ENCODE measurements around the gene PLXNB3. TPM values are rescaled to one million over a fixed set of nuclear protein-coding genes. Genes with fewer than 3 reads are reported as not detected.

The PLXNB3 gene
- total RNA-seq, 1 donor from 2014 or later, result 36.1 TPM

Other genes with a start within 250 kb of the PLXNB3 start
- gene ATP2B3, start 246.6 kb upstream of the PLXNB3 start, total RNA-seq, result 0.25 TPM
- gene CCNQ, start 165.1 kb upstream of the PLXNB3 start, total RNA-seq, result 31.2 TPM
- 0.74 TPM for gene DUSP9, start 117.0 kb upstream of the PLXNB3 start, total RNA-seq
- gene PNCK, start 90.4 kb upstream of the PLXNB3 start, total RNA-seq, result 9.3 TPM
- gene SLC6A8, start 76.3 kb upstream of the PLXNB3 start, total RNA-seq, result 29.2 TPM
- 126 TPM for gene BCAP31, start 39.9 kb upstream of the PLXNB3 start, total RNA-seq
- 11.0 TPM for gene ABCD1, start 39.4 kb upstream of the PLXNB3 start, total RNA-seq
- gene SRPK3, start 16.8 kb downstream of the PLXNB3 start, total RNA-seq, result 0.25 TPM
- 118 TPM for gene IDH3G, start 30.1 kb downstream of the PLXNB3 start, total RNA-seq
- 250 TPM for gene SSR4, start 30.4 kb downstream of the PLXNB3 start, total RNA-seq
- gene PDZD4, start 66.3 kb downstream of the PLXNB3 start, total RNA-seq, result 10.3 TPM
- 9.6 TPM for gene L1CAM, start 121.9 kb downstream of the PLXNB3 start, total RNA-seq
- 4.9 TPM for gene AVPR2, start 140.4 kb downstream of the PLXNB3 start, total RNA-seq
- 36.6 TPM for gene ARHGAP4, start 162.0 kb downstream of the PLXNB3 start, total RNA-seq
- gene NAA10, start 170.8 kb downstream of the PLXNB3 start, total RNA-seq, result 66.8 TPM
- 4.2 TPM for gene RENBP, start 180.4 kb downstream of the PLXNB3 start, total RNA-seq
- gene HCFC1, start 207.6 kb downstream of the PLXNB3 start, total RNA-seq, result 38.8 TPM
- gene TMEM187, start 208.5 kb downstream of the PLXNB3 start, total RNA-seq, result 8.6 TPM

Measured in vagina (tissue), 1 donor.